Naive thymus-derived CD8-positive, alpha-beta T cell (primary cell): ENCODE data around the gene BUD23. TPM values are rescaled to one million over a fixed set of nuclear protein-coding genes. Genes with fewer than 3 reads are reported as not detected.
A peak's percentile ranks its signal among the peaks of the same experiment; 100 is the strongest.
"Not testable (repeated sequence)": the region's sequence is repeated elsewhere in the genome, so short reads cannot be mapped to it uniquely, and the experiment has no call there.

Experiments used
- ATAC-seq, 2 donors: fragments of 150-1000 bp; cut with Tn5 transposase in 1 of 2; sonication (Bioruptor Pico), chemical (Tn5 transposase) in 1 of 2; 1 replicate in 1 of 2; 2 replicates in 1 of 2; pipeline ENCODE4 v1.10.0; 2021; ENCODE audit warnings: mild to moderate bottlenecking in 2 of 2, moderate library complexity in 2 of 2
- POLR2A ChIA-PET: fragments of 350-600 bp; sonication (Branson Sonifier 250); formaldehyde crosslinking; loops from one replicate; lab custom pipeline; 2021; ENCODE audit warnings: antibody characterized with exemption; lab: Charles Lee
- DNase-seq, 10 donors: peaks; one replicate each; pipeline versions ENCODE4 v3.0.0 to v3.0.0-alpha.2; 2020 to 2022
- H3K27ac Mint-ChIP-seq, 10 donors: one replicate each; pipeline ENCODE4 v1.8.0; 2020 to 2022; ENCODE audit warnings: mild to moderate bottlenecking in 10 of 10, mixed read lengths in 10 of 10, moderate library complexity in 4 of 10, inconsistent platforms in 1 of 10
- H3K27me3 Mint-ChIP-seq, 5 donors: one replicate each; pipeline ENCODE4 v1.8.0; 2021 to 2022; ENCODE audit warnings: mixed read lengths in 5 of 5
- H3K36me3 Mint-ChIP-seq, 3 donors: one replicate each; pipeline ENCODE4 v1.8.0; 2020 to 2022; ENCODE audit warnings: mixed read lengths in 3 of 3, mild to moderate bottlenecking in 2 of 3, inconsistent platforms in 1 of 3
- H3K4me1 Mint-ChIP-seq, 4 donors: one replicate each; pipeline ENCODE4 v1.8.0; 2021 to 2022; ENCODE audit warnings: mixed read lengths in 4 of 4
- H3K4me3 Mint-ChIP-seq, 10 donors: one replicate each; pipeline ENCODE4 v1.8.0; 2020 to 2022; ENCODE audit warnings: mild to moderate bottlenecking in 10 of 10, mixed read lengths in 10 of 10, moderate library complexity in 6 of 10, inconsistent platforms in 1 of 10
- H3K9me3 Mint-ChIP-seq, 9 donors: one replicate each; pipeline ENCODE4 v1.8.0; 2020 to 2022; ENCODE audit warnings: mixed read lengths in 9 of 9, mild to moderate bottlenecking in 3 of 9, inconsistent platforms in 1 of 9, moderate library complexity in 1 of 9
- polyA plus RNA-seq, 3 donors: library from polyadenylated mRNA; unstranded; fragments of 300-500 nt; fragmentation: Illumina TruSeq; gene quantifications; one replicate each; pipeline ENCODE4 v1.2.3, GENCODE V29; 2021
- total RNA-seq, 8 experiments: library from RNA in 2 of 8; stranded (reverse) in 2 of 8; gene quantifications; one replicate each; pipeline ENCODE4 v1.2.3 and lab custom pipeline; 2021 to 2026

BUD23 gene
- total and polyA plus RNA-seq, 5 experiments from 2014 or later, result 67.2 to 139 (median 123) TPM

DNA sequence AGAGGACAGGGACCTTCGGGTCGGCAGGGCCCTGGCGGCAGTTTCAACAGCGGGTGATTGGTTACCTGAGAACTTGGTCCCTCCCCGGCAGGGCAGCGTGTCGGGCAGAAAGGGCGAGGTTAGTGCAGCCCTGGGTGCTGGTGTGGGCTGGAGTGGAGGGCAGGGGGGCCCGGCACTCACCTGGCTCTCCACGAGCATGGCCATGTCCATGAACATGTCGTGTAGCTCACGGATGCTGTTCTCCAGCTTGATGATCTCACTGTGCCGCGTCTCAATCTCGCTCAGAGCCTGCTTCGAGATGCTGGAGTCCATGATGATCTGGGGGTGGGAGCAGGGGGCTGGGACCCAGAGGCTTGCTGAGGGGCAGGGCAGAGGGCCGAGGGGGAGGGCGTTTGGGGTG, 19.3 kb downstream of the BUD23 start:
- H3K4me3 Mint-ChIP-seq, result peak overlapping the region in 4 of 10 donors; percentile 9 to 30 (median 21)
- POLR2A ChIA-PET, result no interaction called here
- H3K4me1 Mint-ChIP-seq, result peaks cover 9 to 23% (median 15%) of the 10 kb centered on the region in 4 donors
- H3K27me3 Mint-ChIP-seq, result no peaks in the 10 kb centered on the region
- ATAC-seq (no peak), DNase-seq (no peak)
- peaks cover 0 to 18% (median 3%) of the 10 kb centered on the region in 3 donors for H3K36me3 Mint-ChIP-seq
- peak overlapping the region in 2 of 10 donors; percentile 6 to 40 for H3K27ac Mint-ChIP-seq
- no peaks in the 10 kb centered on the region for H3K9me3 Mint-ChIP-seq

DNA sequence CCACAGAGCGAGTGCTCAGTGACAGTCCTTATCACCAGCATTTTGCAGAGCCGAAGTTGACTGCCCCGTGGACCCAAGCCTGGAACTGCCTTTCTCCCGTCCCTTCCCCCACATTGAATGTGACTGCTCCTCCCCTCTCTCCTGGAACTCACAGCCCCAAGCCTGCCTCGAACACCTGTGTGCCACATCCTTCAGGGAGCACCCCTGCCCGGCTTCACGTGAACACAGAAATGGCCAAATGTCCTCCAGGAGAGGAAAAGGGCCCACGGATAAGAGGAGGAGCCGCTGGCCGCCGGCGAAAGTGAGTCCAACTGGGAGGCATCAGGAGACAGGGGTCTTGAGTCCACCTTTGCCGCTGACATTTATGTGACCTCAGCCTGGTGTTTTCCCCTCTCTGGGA, 19.8 kb downstream of the BUD23 start:
- POLR2A ChIA-PET, result no interaction called here
- DNase-seq (no peak), ATAC-seq (no peak)
- Mint-ChIP-seq H3K4me3 (peak overlapping the region in 3 of 10 donors; percentile 29 to 49 (median 41)), H3K27ac (no peak overlapping the region), H3K27me3 (no peaks in the 10 kb centered on the region), H3K9me3 (no peaks in the 10 kb centered on the region), H3K36me3 (peaks cover 0 to 13% (median 0%) of the 10 kb centered on the region in 3 donors), H3K4me1 (peaks cover 9 to 23% (median 15%) of the 10 kb centered on the region in 4 donors)

DNA sequence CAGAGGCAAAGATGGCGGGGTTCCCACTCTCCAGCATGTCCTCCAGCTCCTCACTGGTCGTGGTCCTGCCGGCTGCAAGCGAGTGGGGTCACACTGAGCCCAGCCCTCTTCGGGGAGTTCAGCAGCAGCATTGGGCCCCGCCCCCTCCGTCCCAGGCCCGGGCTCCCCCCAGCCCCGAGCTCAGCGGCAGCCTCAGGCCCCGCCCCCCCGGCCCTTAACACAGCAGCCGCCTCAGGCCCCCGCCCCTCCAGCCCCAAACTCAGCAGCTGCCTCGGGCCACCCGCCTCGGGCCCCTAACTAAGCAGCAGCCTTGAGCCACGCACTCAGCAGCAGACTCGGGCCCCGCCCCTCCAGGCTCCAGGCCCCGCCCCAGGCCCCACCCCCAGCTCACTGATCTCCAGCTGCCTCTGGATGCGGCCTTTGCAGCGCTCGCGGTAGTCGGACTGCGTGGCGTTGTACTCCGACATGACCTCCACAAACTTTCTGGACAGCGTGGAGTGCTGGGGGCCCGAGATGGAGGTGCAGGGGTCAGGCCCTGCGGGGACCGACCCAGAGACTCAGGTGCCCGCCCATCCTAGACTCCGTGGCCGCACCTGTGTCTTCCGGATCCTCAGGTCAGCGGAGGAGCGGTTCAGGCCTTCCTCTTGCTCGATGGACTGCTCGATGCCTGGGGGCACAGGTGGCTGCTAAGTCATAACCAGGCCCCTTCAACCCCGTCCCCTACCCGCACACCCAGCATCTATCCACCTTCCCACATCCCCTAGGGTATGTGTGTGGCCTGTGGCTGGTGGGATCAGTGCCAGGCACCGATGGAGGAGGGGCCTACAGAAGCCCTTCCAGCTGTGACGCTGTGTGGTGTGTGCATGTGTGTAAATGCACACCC, 20.6 kb downstream of the BUD23 start:
- no peaks in the 10 kb centered on the region for H3K27me3 Mint-ChIP-seq
- H3K9me3 Mint-ChIP-seq, result no peaks in the 10 kb centered on the region
- ATAC-seq (peak; percentile 64 to 72), DNase-seq (peak in 7 of 10 donors; percentile 21 to 68 (median 39))
- no peak overlapping the region for H3K27ac Mint-ChIP-seq
- H3K4me3 Mint-ChIP-seq, result peak overlapping the region in 5 of 10 donors; percentile 10 to 49 (median 38)
- peaks cover 0 to 6% (median 0%) of the 10 kb centered on the region in 3 donors for H3K36me3 Mint-ChIP-seq
- peaks cover 10 to 23% (median 16%) of the 10 kb centered on the region in 4 donors for H3K4me1 Mint-ChIP-seq
- POLR2A ChIA-PET, result interaction anchor here (0.5 kb wide), 1 partner anchor 20 kb away, joined by 4 read pairs; no protein-coding TSS in a partner anchor

DNA sequence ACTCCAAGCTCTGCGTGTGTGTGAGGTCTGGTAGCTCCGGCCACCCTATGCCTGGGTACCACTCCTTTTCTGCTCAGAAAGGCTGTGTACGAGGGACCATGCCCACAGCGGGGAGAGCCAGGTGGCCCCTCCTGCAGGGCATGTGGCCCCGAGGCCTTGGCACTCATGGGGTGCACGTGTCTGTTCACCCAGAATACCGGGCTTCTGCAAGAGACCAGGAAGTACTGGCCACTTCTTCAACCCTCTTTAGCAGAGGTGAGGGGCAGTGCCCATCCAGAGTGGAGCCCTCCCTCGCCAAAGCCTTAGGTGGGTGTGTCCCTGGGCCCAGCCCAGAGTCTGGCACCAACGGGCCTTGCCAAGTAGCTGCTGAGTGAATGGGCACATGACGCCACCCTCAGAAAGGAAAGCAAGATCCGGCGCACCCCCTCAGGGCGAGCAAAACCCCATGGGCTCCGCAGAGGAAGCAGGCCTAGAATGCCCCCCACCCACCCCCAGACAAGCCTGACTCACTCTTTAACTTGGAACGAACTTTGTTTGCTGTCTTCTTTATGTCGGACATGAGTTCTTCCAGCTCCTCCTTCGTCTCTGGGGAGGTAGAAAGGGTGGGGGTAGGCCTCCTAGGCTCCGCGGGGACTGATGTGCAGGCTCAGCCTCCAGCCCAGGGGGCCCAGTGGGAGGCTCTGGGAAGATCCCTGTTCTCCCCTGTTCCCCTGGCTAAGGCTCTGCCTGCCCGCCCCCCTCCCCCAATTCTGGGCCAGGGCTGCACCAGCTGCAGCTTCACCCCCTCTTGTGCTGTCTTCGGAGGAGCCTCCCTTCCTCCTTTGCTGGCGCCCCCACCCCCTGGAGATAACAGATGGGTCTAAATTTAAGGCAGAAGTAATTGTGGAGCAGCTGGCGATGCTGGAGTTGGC, 21.5 kb downstream of the BUD23 start:
- POLR2A ChIA-PET, result interaction anchor here (0.5 to 1.4 kb wide), 2 partner anchors 13 to 20 kb away, joined by 3 to 4 read pairs; no protein-coding TSS in a partner anchor
- Mint-ChIP-seq H3K4me3 (peak overlapping the region in 1 of 10 donors; percentile 49), H3K36me3 (no peaks in the 10 kb centered on the region), H3K27ac (no peak overlapping the region), H3K27me3 (no peaks in the 10 kb centered on the region), H3K4me1 (peaks cover 10 to 26% (median 16%) of the 10 kb centered on the region in 4 donors), H3K9me3 (no peaks in the 10 kb centered on the region)
- ATAC-seq (no peak), DNase-seq (peak in 1 of 10 donors; percentile 45)

DNA sequence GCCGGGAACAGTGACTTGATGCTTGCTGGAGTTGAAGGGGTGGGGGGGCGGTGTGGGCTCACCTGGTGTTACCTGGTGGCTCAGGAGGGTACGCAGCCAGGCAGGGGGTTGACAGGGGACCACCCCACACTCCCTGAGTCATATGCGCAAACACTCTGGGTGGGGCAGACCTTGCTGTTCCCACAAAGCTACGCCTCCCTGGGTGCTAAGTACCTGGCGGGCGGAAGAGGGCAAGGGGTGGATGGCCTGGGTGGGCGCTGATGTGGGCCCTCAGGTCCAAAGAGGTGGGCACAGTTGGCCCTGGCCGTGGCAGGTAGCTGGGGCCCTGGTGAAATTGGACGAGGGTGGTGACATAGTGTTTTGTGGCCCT, 22.1 kb downstream of the BUD23 start:
- Mint-ChIP-seq H3K27me3 (no peaks in the 10 kb centered on the region), H3K27ac (no peak overlapping the region), H3K4me1 (peaks cover 10 to 26% (median 16%) of the 10 kb centered on the region in 4 donors), H3K36me3 (no peaks in the 10 kb centered on the region), H3K4me3 (no peak overlapping the region), H3K9me3 (no peaks in the 10 kb centered on the region)
- POLR2A ChIA-PET, result interaction anchor here (1.4 kb wide), 1 partner anchor 12 kb away, joined by 3 read pairs; no protein-coding TSS in a partner anchor
- DNase-seq, result peak in 1 of 10 donors; percentile 41
- no peak for ATAC-seq

DNA sequence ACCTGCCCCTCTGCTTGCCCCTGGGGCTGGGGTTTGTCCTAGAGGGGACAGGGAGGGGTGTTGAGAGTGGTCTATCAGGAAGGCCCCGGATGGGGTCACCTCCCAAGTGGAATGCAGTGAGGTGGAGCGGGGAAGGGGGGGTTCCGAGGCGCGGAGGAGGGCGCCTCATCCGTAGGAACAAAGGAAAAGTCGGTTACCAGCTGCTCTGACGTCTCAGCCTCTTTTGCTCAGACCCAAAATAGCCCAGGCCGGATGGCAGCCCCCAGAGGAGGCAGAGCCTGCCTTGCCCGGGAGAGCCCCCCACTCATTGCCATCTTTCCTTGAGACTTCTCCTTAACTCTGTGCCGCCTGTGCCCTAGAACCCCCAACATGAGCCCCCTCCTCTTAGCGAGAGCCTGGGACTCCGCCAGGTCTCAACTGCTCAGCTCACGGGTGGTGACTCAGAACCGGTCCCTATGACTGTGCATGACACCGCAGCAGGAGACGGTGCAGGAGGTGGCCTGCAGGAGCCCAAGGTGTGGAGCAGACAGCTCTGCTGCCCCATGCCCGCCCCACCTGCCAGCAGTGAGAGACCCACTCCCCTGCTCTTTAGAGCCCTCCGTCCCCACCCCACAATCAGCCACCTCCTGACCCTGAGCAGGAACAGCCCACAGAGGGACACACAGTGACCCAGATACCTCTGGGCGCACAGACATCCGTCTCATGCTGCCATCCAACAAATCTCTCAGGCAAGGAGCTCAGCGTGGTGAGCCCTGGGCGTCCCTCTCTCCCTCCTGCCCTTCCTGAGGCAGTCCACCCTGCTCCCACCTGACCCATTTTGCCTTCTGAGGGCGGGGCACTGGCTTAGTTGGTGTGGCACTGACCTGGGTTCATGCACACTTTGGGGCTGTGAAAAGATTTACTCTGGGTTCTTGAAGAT, 23.0 kb downstream of the BUD23 start:
- ATAC-seq, result no peak

DNA sequence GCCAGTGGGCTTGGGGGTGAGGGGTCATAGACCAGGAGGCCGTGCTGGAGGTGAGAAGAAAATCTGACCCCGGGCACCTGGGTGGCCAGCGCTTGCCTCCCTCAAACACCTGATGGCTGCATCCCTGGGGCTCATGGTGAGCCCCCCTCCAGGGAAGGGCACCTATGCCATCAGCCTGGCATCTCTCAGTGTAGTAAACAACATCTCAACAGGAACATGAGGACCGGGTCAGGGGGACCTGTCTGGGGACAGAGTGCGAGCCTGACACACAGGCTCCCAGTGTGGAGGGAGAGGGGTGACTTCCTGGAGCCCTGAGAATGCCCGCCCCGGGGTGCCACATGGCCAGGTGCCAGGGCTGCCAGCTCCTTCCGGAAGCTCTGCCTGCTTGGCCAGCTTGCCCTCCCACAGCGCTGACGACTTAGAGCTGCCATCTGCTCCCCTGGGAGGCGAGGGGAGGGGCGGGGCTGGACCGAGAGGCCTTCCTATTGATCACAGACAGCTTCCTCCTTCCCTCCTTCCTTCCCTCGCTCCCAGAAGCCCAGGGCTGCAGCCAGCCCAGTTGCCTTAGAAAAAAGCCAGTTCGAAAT, 23.7 kb downstream of the BUD23 start:
- ATAC-seq (peak in 1 of 2 donors; percentile 80), DNase-seq (peak in 7 of 10 donors; percentile 26 to 64 (median 41))
- Mint-ChIP-seq H3K36me3 (no peaks in the 10 kb centered on the region), H3K9me3 (no peaks in the 10 kb centered on the region), H3K4me1 (peaks cover 10 to 22% (median 16%) of the 10 kb centered on the region in 4 donors), H3K27ac (peak overlapping the region in 4 of 10 donors; percentile 55 to 74 (median 64)), H3K4me3 (peak overlapping the region in 6 of 10 donors; percentile 20 to 70 (median 30)), H3K27me3 (no peaks in the 10 kb centered on the region)
- POLR2A ChIA-PET, result interaction anchor here (0.5 kb wide), 1 partner anchor 30 kb away, joined by 3 read pairs; no protein-coding TSS in a partner anchor

More for the DNA sequence above, 23.0 kb downstream of the BUD23 start:
- Mint-ChIP-seq H3K36me3 (no peaks in the 10 kb centered on the region), H3K4me3 (peak overlapping the region in 3 of 10 donors; percentile 26 to 42 (median 30)), H3K4me1 (peaks cover 10 to 26% (median 16%) of the 10 kb centered on the region in 4 donors), H3K9me3 (no peaks in the 10 kb centered on the region), H3K27ac (peak overlapping the region in 3 of 10 donors; percentile 55 to 74 (median 59)), H3K27me3 (no peaks in the 10 kb centered on the region)
- DNase-seq, result peak in 1 of 10 donors; percentile 54
- POLR2A ChIA-PET, result interaction anchor here (0.5 to 1.4 kb wide), 2 partner anchors 11 to 30 kb away, joined by 3 read pairs; no protein-coding TSS in a partner anchor

DNA sequence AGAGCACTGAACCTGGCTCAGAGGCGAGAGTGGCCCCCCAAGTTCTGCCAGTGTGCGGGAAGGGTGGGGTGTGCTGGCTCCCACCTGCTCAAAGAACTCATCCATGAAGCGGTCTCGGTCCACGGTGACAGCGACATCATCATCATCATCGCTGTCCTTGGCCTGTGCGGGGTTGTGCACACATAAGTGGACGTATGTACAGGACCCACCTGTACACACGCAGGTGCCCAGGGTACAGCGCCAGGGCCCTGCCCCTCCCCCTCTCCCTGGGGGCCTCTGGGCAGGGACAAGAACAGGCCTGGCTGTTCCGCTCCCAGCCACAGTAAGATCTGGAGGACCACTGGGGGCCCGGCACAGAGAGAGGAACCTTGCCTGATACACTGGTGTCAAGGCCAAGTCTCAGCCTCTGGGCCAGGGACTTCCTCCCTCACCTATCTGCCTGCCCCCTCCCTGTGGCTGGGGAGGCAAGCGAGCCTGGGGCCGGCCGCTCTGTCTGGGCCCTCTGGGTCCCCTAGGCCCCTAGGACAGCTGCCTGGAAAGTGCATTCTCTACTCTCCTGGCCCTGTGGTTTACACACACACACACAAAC, 25.7 kb downstream of the BUD23 start:
- POLR2A ChIA-PET, result no interaction called here
- Mint-ChIP-seq H3K36me3 (no peaks in the 10 kb centered on the region), H3K9me3 (no peaks in the 10 kb centered on the region), H3K4me1 (peaks cover 12 to 20% (median 16%) of the 10 kb centered on the region in 4 donors), H3K4me3 (no peak overlapping the region), H3K27ac (no peak overlapping the region), H3K27me3 (no peaks in the 10 kb centered on the region)
- ATAC-seq (no peak), DNase-seq (peak in 1 of 10 donors; percentile 59)

DNA sequence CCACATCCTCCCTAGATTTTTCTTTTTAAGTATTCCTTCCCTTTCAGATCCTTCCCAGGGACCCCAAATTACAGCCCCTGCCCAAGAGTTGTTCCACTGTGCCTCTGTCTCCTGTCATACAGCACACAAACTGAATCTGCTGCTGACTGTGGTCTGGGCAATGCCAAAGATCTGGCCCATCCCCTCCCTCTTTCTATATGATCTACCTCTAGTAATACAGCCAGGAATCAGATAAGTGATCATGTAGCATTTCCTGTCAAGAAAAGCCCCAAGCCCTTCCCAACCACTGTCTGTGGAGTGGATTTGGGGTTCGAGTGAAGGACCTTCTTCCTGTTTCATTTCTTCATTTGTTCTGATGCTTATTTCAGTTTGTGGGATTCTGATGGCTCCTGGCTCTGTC, 29.4 kb downstream of the BUD23 start:
- peaks cover 0 to 2% (median 0%) of the 10 kb centered on the region in 3 donors for H3K36me3 Mint-ChIP-seq
- peaks cover 14 to 19% (median 16%) of the 10 kb centered on the region in 4 donors for H3K4me1 Mint-ChIP-seq
- H3K27ac Mint-ChIP-seq, result peak overlapping the region in 5 of 10 donors; percentile 1 to 85 (median 43)
- no peaks in the 10 kb centered on the region for H3K9me3 Mint-ChIP-seq
- peaks cover 0 to 3% (median 0%) of the 10 kb centered on the region in 5 donors for H3K27me3 Mint-ChIP-seq
- no peak for ATAC-seq
- POLR2A ChIA-PET, result interaction anchor here (0.6 kb wide), 1 partner anchor 329 kb away, joined by 4 read pairs; no protein-coding TSS in a partner anchor
- DNase-seq, result no peak
- no peak overlapping the region for H3K4me3 Mint-ChIP-seq

DNA sequence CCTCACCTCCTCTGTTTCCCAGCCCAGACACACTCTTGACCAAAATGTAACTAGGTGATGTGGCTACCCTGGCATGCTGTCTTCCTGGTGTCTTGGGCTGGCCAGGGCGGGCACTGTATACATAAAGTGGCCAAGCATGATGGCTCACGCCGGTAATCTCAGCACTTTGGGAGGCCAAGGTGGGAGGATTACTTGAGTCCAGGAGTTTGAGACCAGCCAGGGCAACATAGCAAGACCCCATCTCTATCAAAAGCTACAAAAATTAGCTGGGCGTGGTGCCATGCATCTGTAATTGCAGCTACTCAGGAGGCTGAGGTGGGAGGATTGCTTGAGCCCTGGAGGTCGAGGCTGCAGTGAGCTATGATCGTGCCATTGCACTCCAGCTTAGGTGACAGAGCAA, 29.9 kb downstream of the BUD23 start:
- Mint-ChIP-seq H3K4me1 (peaks cover 19 to 24% (median 21%) of the 10 kb centered on the region in 4 donors), H3K27ac (peak overlapping the region in 3 of 10 donors; percentile 4 to 74 (median 43))

More for the DNA sequence above, 29.9 kb downstream of the BUD23 start:
- ATAC-seq, H3K27me3 Mint-ChIP-seq, H3K4me3 Mint-ChIP-seq, H3K36me3 Mint-ChIP-seq, H3K9me3 Mint-ChIP-seq, POLR2A ChIA-PET: not testable (repeated sequence)
- DNase-seq, result peak in 1 of 10 donors; percentile 26
